Brain microvascular endothelial cell (primary cell): ENCODE data around the gene FAF2.

Experiments
- DNase-seq: peaks from one replicate; pipeline ENCODE4 v3.0.0-alpha.2; 2020
- H3K27ac ChIP-seq: fragments of 250-450 bp; sonication (Bioruptor Pico); 2 replicates; pipeline ENCODE4 v1.5.1; 2020; ENCODE audit warnings: mild to moderate bottlenecking, moderate library complexity
- H3K27me3 ChIP-seq: fragments of 250-450 bp; sonication (Bioruptor Pico); replicated peaks from 2 replicates; pipeline ENCODE4 v1.5.1; 2020; ENCODE audit warnings: mild to moderate bottlenecking
- H3K36me3 ChIP-seq: fragments of 250-450 bp; sonication (Bioruptor Pico); replicated peaks from 2 replicates; pipeline ENCODE4 v1.5.1; 2020; ENCODE audit warnings: mild to moderate bottlenecking
- H3K4me3 ChIP-seq: 2 replicates; pipeline ENCODE4 v1.5.1; 2011; ENCODE audit warnings: low read depth, mild to moderate bottlenecking, control low read depth, low read length, moderate library complexity
- CTCF ChIP-seq: IDR thresholded peaks from 2 replicates; pipeline ENCODE4 v1.5.1; 2011; ENCODE audit warnings: low read depth, mild to moderate bottlenecking, moderate library complexity, low read length, control low read depth, inconsistent platforms; ENCODE audit errors: missing control alignments
- in situ Hi-C: cut with HindIII; loops from 2 replicates; pipeline ENCODE4 v1.10.0; 2017; ENCODE audit warnings: low sequenced_read_pairs, low pct_ligation_motif_present

Gene FAF2

DNA sequence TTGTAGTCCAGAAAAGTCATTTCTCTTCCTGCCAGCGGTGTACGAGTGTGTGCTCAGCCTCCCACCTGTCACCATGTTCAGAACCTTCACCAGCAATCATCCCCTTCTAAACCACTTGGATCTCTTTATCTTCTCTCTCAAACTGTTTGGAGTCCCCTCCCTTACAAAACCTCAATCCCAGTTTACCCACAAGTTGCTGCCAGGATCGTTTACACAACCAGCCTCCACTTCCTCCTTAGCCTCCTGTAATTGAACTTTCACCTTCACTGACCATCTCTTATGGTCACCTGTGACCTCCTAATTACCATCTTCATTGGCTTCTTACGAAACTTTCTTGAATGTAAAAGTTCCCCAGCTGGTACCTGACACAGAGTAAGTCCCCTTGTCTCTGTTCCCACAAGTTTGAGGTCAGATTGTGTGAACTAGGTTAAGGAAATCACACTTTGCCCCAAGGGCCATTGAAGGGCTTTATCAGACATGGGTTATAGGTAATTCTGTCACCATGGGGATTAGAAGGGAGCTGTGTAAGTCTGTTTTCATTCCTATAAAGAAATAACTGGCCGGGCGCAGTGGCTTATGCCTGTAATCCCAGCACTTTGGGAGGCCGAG, 69.0 kb downstream of the FAF2 start:
- DNase-seq: no peak
- TF ChIP-seq CTCF: no peak
- in situ Hi-C loops: no loop called here
- H3K27me3 ChIP-seq: no peaks in the 10 kb centered on the region
- H3K36me3 ChIP-seq: no peaks in the 10 kb centered on the region
- H3K27ac ChIP-seq: no peak overlapping the region
- H3K4me3 ChIP-seq: no peak overlapping the region

GRCh38 chr5:176519810-176520720, 71.9 kb downstream of the FAF2 start:
- no peak for DNase-seq
- in situ Hi-C loops: no loop called here
- H3K4me3 ChIP-seq: no peak overlapping the region
- no peak overlapping the region for H3K27ac ChIP-seq
- no peaks in the 10 kb centered on the region for H3K27me3 ChIP-seq
- no peaks in the 10 kb centered on the region for H3K36me3 ChIP-seq
- TF ChIP-seq CTCF: no peak

- H3K27me3 ChIP-seq: no peaks in the 10 kb centered on the region
- no peak for TF ChIP-seq CTCF
- no peaks in the 10 kb centered on the region for H3K36me3 ChIP-seq
- no peak overlapping the region for H3K4me3 ChIP-seq
- H3K27ac ChIP-seq: no peak overlapping the region
- in situ Hi-C loops: no loop called here
- no peak for DNase-seq
Observed at GRCh38 chr5:176521286-176521685, 73.1 kb downstream of the FAF2 start.

DNA sequence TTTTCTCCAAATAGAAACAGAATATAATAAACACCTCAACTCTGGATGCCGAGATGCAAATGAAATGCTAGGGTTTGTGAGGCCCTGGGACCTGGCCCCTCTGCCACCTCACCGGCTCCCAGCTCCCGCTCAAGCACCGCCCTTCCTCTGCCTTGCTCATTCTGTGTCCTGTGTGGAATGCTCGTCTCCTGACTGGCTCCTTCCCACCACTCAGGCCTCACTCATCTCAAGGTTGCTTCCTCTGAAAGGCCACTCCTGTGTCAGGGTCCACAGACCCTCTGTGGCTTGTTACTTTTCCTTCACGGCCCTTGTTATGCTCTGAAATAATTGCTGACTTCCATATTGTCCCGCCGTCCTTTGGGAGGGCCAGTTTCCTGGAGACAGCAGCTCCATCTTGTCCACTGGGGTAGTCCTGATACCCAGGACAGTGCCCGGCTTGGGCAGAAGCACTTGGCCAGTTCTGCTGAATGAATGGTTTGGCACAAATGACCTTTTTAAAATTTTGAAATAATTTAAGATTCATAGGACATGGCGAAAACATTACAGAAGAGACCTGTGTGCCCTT, 73.6 kb downstream of the FAF2 start:
- H3K27me3 ChIP-seq: no peaks in the 10 kb centered on the region
- in situ Hi-C loops: no loop called here
- no peak for DNase-seq
- no peak overlapping the region for H3K4me3 ChIP-seq
- TF ChIP-seq CTCF: no peak
- no peak overlapping the region for H3K27ac ChIP-seq
- no peaks in the 10 kb centered on the region for H3K36me3 ChIP-seq

DNA sequence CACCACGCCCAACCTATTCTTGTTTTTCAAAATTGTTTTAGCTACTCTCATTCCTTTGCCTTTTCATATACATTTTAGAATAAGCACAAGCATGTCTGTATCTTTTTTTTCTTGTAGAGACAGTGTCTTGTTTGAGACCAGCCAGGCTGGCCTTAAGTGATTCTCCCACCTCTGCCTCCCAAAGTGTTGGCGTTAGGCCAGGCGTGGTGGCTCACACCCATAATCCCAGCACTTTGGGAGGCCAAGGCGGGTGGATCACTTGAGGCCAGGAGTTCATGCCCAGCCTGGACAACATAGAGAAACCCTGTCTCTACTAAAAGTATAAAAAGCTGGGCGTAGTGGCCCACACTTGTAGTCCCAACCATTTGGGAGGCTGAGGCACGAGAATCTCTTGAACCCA, 76.0 kb downstream of the FAF2 start:
- no peak for DNase-seq
- in situ Hi-C loops: no loop called here
- Histone ChIP-seq H3K27ac (no peak overlapping the region), H3K27me3 (no peaks in the 10 kb centered on the region), H3K36me3 (peaks cover 18% of the 10 kb centered on the region), H3K4me3 (no peak overlapping the region)
- TF ChIP-seq CTCF: no peak
